MM.1S (cell line): ENCODE data around the gene ADCY9.
"Not testable (repeated sequence)": the region's sequence is repeated elsewhere in the genome, so short reads cannot be mapped to it uniquely, and the experiment has no call there.

Source experiments
- DNase-seq: peaks from one replicate; pipeline ENCODE4 v3.0.0-alpha.2; 2015
- H2AFZ ChIP-seq: fragments of 300-600 bp; sonication (generic); 2 replicates; pipeline ENCODE4 v1.6.0; 2016; ENCODE audit warnings: antibody characterized with exemption, low read length
- H3F3A ChIP-seq: fragments of 300-600 bp; sonication (generic); 2 replicates; pipeline ENCODE4 v1.6.1; 2016; ENCODE audit warnings: mild to moderate bottlenecking, antibody characterized with exemption, low read length, moderate library complexity, mixed read lengths; ENCODE audit not compliant: insufficient read depth
- H3K27ac ChIP-seq: fragments of 300-600 bp; sonication (generic); 2 replicates; pipeline ENCODE4 v1.5.1; 2016; ENCODE audit warnings: mild to moderate bottlenecking, low read length
- H3K27me3 ChIP-seq: fragments of 300-600 bp; sonication (generic); replicated peaks from 2 replicates; pipeline ENCODE4 v1.6.0; 2016; ENCODE audit warnings: low read length; ENCODE audit not compliant: insufficient read depth
- H3K36me3 ChIP-seq: fragments of 300-600 bp; sonication (generic); replicated peaks from 2 replicates; pipeline ENCODE4 v1.6.1; 2016; ENCODE audit warnings: mild to moderate bottlenecking, low read length, mixed read lengths; ENCODE audit not compliant: insufficient read depth
- H3K4me1 ChIP-seq: fragments of 300-600 bp; sonication (generic); 2 replicates; pipeline ENCODE4 v1.6.1; 2016; ENCODE audit warnings: low read length, mixed read lengths
- H3K4me2 ChIP-seq: fragments of 300-600 bp; sonication (generic); 2 replicates; pipeline ENCODE4 v1.6.0; 2016; ENCODE audit warnings: low read depth, low read length
- H3K4me3 ChIP-seq: fragments of 300-600 bp; sonication (generic); 2 replicates; pipeline ENCODE4 v1.5.1; 2016; ENCODE audit warnings: low read length, mixed read lengths
- H3K79me2 ChIP-seq: fragments of 300-600 bp; sonication (generic); 2 replicates; pipeline ENCODE4 v1.6.1; 2016; ENCODE audit warnings: mixed run types, low read length, mixed read lengths
- H3K9ac ChIP-seq: fragments of 300-600 bp; sonication (generic); 2 replicates; pipeline ENCODE4 v1.6.1; 2016; ENCODE audit warnings: low read length, mixed read lengths
- H3K9me2 ChIP-seq: fragments of 300-600 bp; sonication (generic); replicated peaks from 2 replicates; pipeline ENCODE4 v1.6.1; 2016; ENCODE audit warnings: mild to moderate bottlenecking, low read length, mixed read lengths; ENCODE audit not compliant: insufficient read depth
- H3K9me3 ChIP-seq: fragments of 300-600 bp; sonication (generic); replicated peaks from 2 replicates; pipeline ENCODE4 v1.6.1; 2016; ENCODE audit warnings: mild to moderate bottlenecking, low read length, mixed read lengths; ENCODE audit not compliant: insufficient read depth
- H4K20me1 ChIP-seq: fragments of 300-600 bp; sonication (generic); 2 replicates; pipeline ENCODE4 v1.6.1; 2016; ENCODE audit warnings: mild to moderate bottlenecking, low read length, moderate library complexity, mixed read lengths; ENCODE audit not compliant: insufficient read depth
- CTCF ChIP-seq: fragments of 300-600 bp; sonication (generic); IDR thresholded peaks from 2 replicates; pipeline ENCODE4 v1.5.1; 2016; ENCODE audit warnings: antibody characterized with exemption, low read length, mixed read lengths
- EZH2 ChIP-seq: fragments of 300-600 bp; sonication (generic); optimal IDR thresholded peaks from 2 replicates; pipeline ENCODE3; 2017; ENCODE audit warnings: low read depth, mild to moderate bottlenecking, antibody characterized with exemption, low read length, mixed read lengths
- EZH2phosphoT487 ChIP-seq: fragments of 300-600 bp; sonication (generic); IDR thresholded peaks from 2 replicates; pipeline ENCODE4 v1.6.1; 2018; ENCODE audit warnings: antibody characterized with exemption, low read length

The ADCY9 gene

GRCh38 chr16:4158143-4159093 lies 42.2 kb upstream of the ADCY9 start:
- Histone ChIP-seq H3K9me2 (no peaks in the 10 kb centered on the region), H3K9me3 (no peaks in the 10 kb centered on the region), H3K4me3 (no peak overlapping the region), H3K27me3 (peaks cover 8% of the 10 kb centered on the region; the same call in 1 of the 2 replicates), H2AFZ (no peak overlapping the region), H4K20me1 (no peaks in the 10 kb centered on the region), H3K4me1 (no peaks in the 10 kb centered on the region), H3K79me2 (no peaks in the 10 kb centered on the region), H3K36me3 (no peaks in the 10 kb centered on the region), H3K27ac (no peak overlapping the region), H3K4me2 (no peak overlapping the region), H3F3A (no peaks in the 10 kb centered on the region), H3K9ac (no peak overlapping the region)
- no peak for DNase-seq
- no peak for TF ChIP-seq EZH2phosphoT487
- TF ChIP-seq EZH2: no peak
- TF ChIP-seq CTCF: no peak

GRCh38 chr16:4157376-4157825 lies 41.2 kb upstream of the ADCY9 start:
- H3K4me2 ChIP-seq: no peak overlapping the region
- no peak overlapping the region for H3K9ac ChIP-seq
- H3K9me3 ChIP-seq: no peaks in the 10 kb centered on the region
- peaks cover 8% of the 10 kb centered on the region; the same call in 1 of the 2 replicates for H3K27me3 ChIP-seq
- no peak for DNase-seq
- H4K20me1 ChIP-seq: no peaks in the 10 kb centered on the region
- no peak overlapping the region for H3K27ac ChIP-seq
- no peak overlapping the region for H2AFZ ChIP-seq
- no peaks in the 10 kb centered on the region for H3K36me3 ChIP-seq
- H3K4me3 ChIP-seq: no peak overlapping the region
- no peaks in the 10 kb centered on the region for H3K79me2 ChIP-seq
- no peaks in the 10 kb centered on the region for H3K9me2 ChIP-seq
- no peaks in the 10 kb centered on the region for H3K4me1 ChIP-seq
- TF ChIP-seq EZH2phosphoT487 (no peak), CTCF (no peak), EZH2 (no peak)
- H3F3A ChIP-seq: no peaks in the 10 kb centered on the region

- not testable (repeated sequence) for H4K20me1 ChIP-seq, DNase-seq, H2AFZ ChIP-seq, H3F3A ChIP-seq, H3K9ac ChIP-seq, H3K4me2 ChIP-seq, H3K79me2 ChIP-seq, H3K36me3 ChIP-seq, H3K9me2 ChIP-seq, H3K4me3 ChIP-seq, H3K9me3 ChIP-seq, H3K4me1 ChIP-seq, H3K27ac ChIP-seq
- H3K27me3 ChIP-seq: peaks cover 11% of the 10 kb centered on the region; the same call in 1 of the 2 replicates
These were observed 40.3 kb upstream of the ADCY9 start for GRCh38 chr16:4156503-4156902.

GRCh38 chr16:4153364-4153763 lies 37.1 kb upstream of the ADCY9 start:
- not testable (repeated sequence) for H3K4me1 ChIP-seq, H3K79me2 ChIP-seq, H3K9me3 ChIP-seq, H4K20me1 ChIP-seq, H3K27me3 ChIP-seq, H3K9me2 ChIP-seq, H3K4me3 ChIP-seq, H3F3A ChIP-seq, DNase-seq, H2AFZ ChIP-seq, H3K9ac ChIP-seq, H3K27ac ChIP-seq, H3K36me3 ChIP-seq, H3K4me2 ChIP-seq
